Neural cell (in vitro differentiated cells): Measurements from ENCODE around the gene TMEM236. TPM values are rescaled to one million over a fixed set of nuclear protein-coding genes. Genes with fewer than 3 reads are reported as not detected.

Source experiments
- H2AFZ ChIP-seq: fragments of 200-600, 300-800 bp; sonication (generic), shearing (Covaris generic); 2 replicates; pipeline ENCODE4 v1.6.0; 2014; ENCODE audit warnings: low read depth, mild to moderate bottlenecking, antibody characterized with exemption, low read length, moderate library complexity
- H3F3A ChIP-seq: fragments of 200-600 bp; shearing (Covaris generic); 2 replicates; pipeline ENCODE4 v1.6.1; 2016; ENCODE audit warnings: mild to moderate bottlenecking, moderate library complexity, mixed read lengths, antibody characterized with exemption, low read length; ENCODE audit not compliant: insufficient read depth, poor library complexity, severe bottlenecking
- H3K27ac ChIP-seq: fragments of 200-600, 300-800 bp; sonication (generic), shearing (Covaris generic); 2 replicates; pipeline ENCODE4 v1.5.1; 2014; ENCODE audit warnings: mild to moderate bottlenecking, low read length, moderate library complexity
- H3K27me3 ChIP-seq: fragments of 300-800, 200-600 bp; sonication (generic), shearing (Covaris generic); 2 replicates; pipeline ENCODE4 v1.6.0; 2014; ENCODE audit warnings: mild to moderate bottlenecking, low read depth, low read length, moderate library complexity; ENCODE audit not compliant: insufficient read depth
- H3K36me3 ChIP-seq: fragments of 300-800, 200-600 bp; sonication (generic), shearing (Covaris generic); 2 replicates; pipeline ENCODE4 v1.5.1; 2014; ENCODE audit warnings: mild to moderate bottlenecking, antibody characterized with exemption, low read length, moderate library complexity; ENCODE audit not compliant: insufficient read depth
- H3K4me2 ChIP-seq: fragments of 300-800, 200-600 bp; sonication (generic), shearing (Covaris generic); 2 replicates; pipeline ENCODE4 v1.6.0; 2014; ENCODE audit warnings: mild to moderate bottlenecking, low read length
- H3K4me3 ChIP-seq: fragments of 300-800, 200-600 bp; sonication (generic), shearing (Covaris generic); 2 replicates; pipeline ENCODE4 v1.5.1; 2014; ENCODE audit warnings: mild to moderate bottlenecking, low read length, moderate library complexity
- H3K79me2 ChIP-seq: fragments of 200-600 bp; shearing (Covaris generic); replicated peaks from 2 replicates; pipeline ENCODE4 v1.6.0; 2014; ENCODE audit warnings: mild to moderate bottlenecking, low read length, moderate library complexity; ENCODE audit not compliant: insufficient read depth
- H3K9ac ChIP-seq: fragments of 300-800, 200-600 bp; sonication (generic), shearing (Covaris generic); 2 replicates; pipeline ENCODE4 v1.6.1; 2016; ENCODE audit warnings: mild to moderate bottlenecking, low read length, mixed read lengths
- H3K9me2 ChIP-seq: fragments of 200-600 bp; shearing (Covaris generic); 2 replicates; pipeline ENCODE4 v1.6.1; 2016; ENCODE audit warnings: mild to moderate bottlenecking, low read length, mixed read lengths; ENCODE audit not compliant: insufficient read depth
- H3K9me3 ChIP-seq: fragments of 200-600, 300-800 bp; sonication (generic), shearing (Covaris generic); 2 replicates; pipeline ENCODE4 v1.6.1; 2016; ENCODE audit warnings: mild to moderate bottlenecking, mixed run types, low read length, moderate library complexity, mixed read lengths
- H4K20me1 ChIP-seq: fragments of 200-600 bp; shearing (Covaris generic); 2 replicates; pipeline ENCODE4 v1.6.1; 2016; ENCODE audit warnings: mild to moderate bottlenecking, mixed run types; ENCODE audit not compliant: insufficient read depth
- CTCF ChIP-seq: fragments of 450-650 bp; IDR thresholded peaks from 2 replicates; pipeline ENCODE4 v1.5.1; 2014; ENCODE audit warnings: antibody characterized with exemption, mild to moderate bottlenecking, moderate library complexity; ENCODE audit not compliant: poor library complexity, severe bottlenecking
- EP300 ChIP-seq: fragments of 450-650 bp; conservative IDR thresholded peaks from 2 replicates; pipeline ENCODE4 v1.6.1; 2014; ENCODE audit warnings: antibody characterized with exemption, mild to moderate bottlenecking, moderate library complexity; ENCODE audit not compliant: poor library complexity, severe bottlenecking
- EZH2 ChIP-seq: fragments of 200-600, 300-800 bp; shearing (Covaris generic), sonication (generic); IDR thresholded peaks from 2 replicates; pipeline ENCODE4 v1.6.1; 2014; ENCODE audit warnings: antibody characterized with exemption, low read length, borderline replicate concordance, mild to moderate bottlenecking; ENCODE audit not compliant: insufficient read depth, poor library complexity, severe bottlenecking
- MXI1 ChIP-seq: fragments of 450-650 bp; conservative IDR thresholded peaks from 2 replicates; pipeline ENCODE4 v1.6.1; 2014; ENCODE audit warnings: antibody characterized with exemption, mild to moderate bottlenecking; ENCODE audit not compliant: poor library complexity, severe bottlenecking
- POLR2AphosphoS5 ChIP-seq: IDR thresholded peaks from 2 replicates; pipeline ENCODE4 v1.6.1; 2012
- RAD21 ChIP-seq: fragments of 450-650 bp; conservative IDR thresholded peaks from 2 replicates; pipeline ENCODE4 v1.6.1; 2014; ENCODE audit warnings: antibody characterized with exemption, mild to moderate bottlenecking, moderate library complexity
- REST ChIP-seq: IDR thresholded peaks from 2 replicates; pipeline ENCODE4 v1.6.1; 2012; ENCODE audit warnings: borderline replicate concordance
- SMC3 ChIP-seq: fragments of 450-650 bp; conservative IDR thresholded peaks from 2 replicates; pipeline ENCODE4 v1.6.1; 2014; ENCODE audit warnings: antibody characterized with exemption, mild to moderate bottlenecking, moderate library complexity; ENCODE audit not compliant: poor library complexity
- TAF1 ChIP-seq: IDR thresholded peaks from 2 replicates; pipeline ENCODE4 v1.6.1; 2012; ENCODE audit warnings: low read depth
- polyA plus RNA-seq: library from polyadenylated mRNA; depleted of rRNA; stranded (reverse); fragments of >200 nt; gene quantifications from 2 replicates; pipeline ENCODE4 v1.2.3, GENCODE V29; 2014

The TMEM236 gene
- polyA plus RNA-seq, 1 donor from 2014 or later: 0.10 TPM

- H3K9me2 ChIP-seq: no peaks in the 10 kb centered on the region
- no peaks in the 10 kb centered on the region for H3K27me3 ChIP-seq
- H3K79me2 ChIP-seq: no peaks in the 10 kb centered on the region
- no peak overlapping the region for H3K4me3 ChIP-seq
- no peaks in the 10 kb centered on the region for H3F3A ChIP-seq
- no peak overlapping the region for H3K27ac ChIP-seq
- no peaks in the 10 kb centered on the region for H3K36me3 ChIP-seq
- no peak overlapping the region for H3K9ac ChIP-seq
- H2AFZ ChIP-seq: no peak overlapping the region
- no peaks in the 10 kb centered on the region for H3K9me3 ChIP-seq
- H3K4me2 ChIP-seq: no peak overlapping the region
- no peaks in the 10 kb centered on the region for H4K20me1 ChIP-seq
- TF ChIP-seq MXI1 (no peak), TAF1 (no peak), CTCF (no peak), RAD21 (no peak), SMC3 (no peak), POLR2AphosphoS5 (no peak), EP300 (no peak), EZH2 (no peak), REST (no peak)
These were observed 86.2 kb downstream of the TMEM236 start for GRCh38 chr10:17838080-17838648.

- no peak overlapping the region for H3K9ac ChIP-seq
- no peak overlapping the region for H2AFZ ChIP-seq
- no peaks in the 10 kb centered on the region for H3K9me2 ChIP-seq
These were observed 89.0 kb downstream of the TMEM236 start for GRCh38 chr10:17841050-17841449.

More at GRCh38 chr10:17841050-17841449, 89.0 kb downstream of the TMEM236 start:
- Histone ChIP-seq H3K79me2 (no peaks in the 10 kb centered on the region), H3K4me3 (no peak overlapping the region), H3K4me2 (no peak overlapping the region), H3K9me3 (no peaks in the 10 kb centered on the region), H3K27ac (no peak overlapping the region), H4K20me1 (no peaks in the 10 kb centered on the region), H3K36me3 (no peaks in the 10 kb centered on the region), H3F3A (no peaks in the 10 kb centered on the region), H3K27me3 (no peaks in the 10 kb centered on the region)
- TF ChIP-seq POLR2AphosphoS5 (no peak), CTCF (no peak), REST (no peak), EZH2 (no peak), SMC3 (no peak), EP300 (no peak), RAD21 (no peak)
